BE2C (cell line): Measurements from ENCODE around the gene TMEM163.
"Not testable (repeated sequence)": the region's sequence is repeated elsewhere in the genome, so short reads cannot be mapped to it uniquely, and the experiment has no call there.

Experiments
- DNase-seq: peaks from one replicate; pipeline ENCODE4 v3.0.0-alpha.2; 2020
- H3K27me3 ChIP-seq: fragments of 250-450 bp; sonication (Bioruptor Pico); 2 replicates; pipeline ENCODE4 v1.5.1; 2020; ENCODE audit warnings: mild to moderate bottlenecking
- H3K36me3 ChIP-seq: fragments of 250-450 bp; sonication (Bioruptor Pico); 2 replicates; pipeline ENCODE4 v1.5.1; 2020; ENCODE audit warnings: mild to moderate bottlenecking
- H3K4me1 ChIP-seq: fragments of 250-450 bp; sonication (Bioruptor Pico); 2 replicates; pipeline ENCODE4 v1.5.1; 2020
- H3K4me3 ChIP-seq: 2 replicates; pipeline ENCODE4 v1.5.1; 2011; ENCODE audit warnings: low read depth, low read length
- H3K9me3 ChIP-seq: fragments of 250-450 bp; sonication (Bioruptor Pico); 2 replicates; pipeline ENCODE4 v1.5.1; 2020
- TF ChIP-seq, protein P1 (sequence below): IDR thresholded peaks from 2 replicates; pipeline ENCODE4 v1.5.1; 2012; ENCODE audit warnings: mild to moderate bottlenecking, low read depth, low read length

TMEM163 gene

DNA sequence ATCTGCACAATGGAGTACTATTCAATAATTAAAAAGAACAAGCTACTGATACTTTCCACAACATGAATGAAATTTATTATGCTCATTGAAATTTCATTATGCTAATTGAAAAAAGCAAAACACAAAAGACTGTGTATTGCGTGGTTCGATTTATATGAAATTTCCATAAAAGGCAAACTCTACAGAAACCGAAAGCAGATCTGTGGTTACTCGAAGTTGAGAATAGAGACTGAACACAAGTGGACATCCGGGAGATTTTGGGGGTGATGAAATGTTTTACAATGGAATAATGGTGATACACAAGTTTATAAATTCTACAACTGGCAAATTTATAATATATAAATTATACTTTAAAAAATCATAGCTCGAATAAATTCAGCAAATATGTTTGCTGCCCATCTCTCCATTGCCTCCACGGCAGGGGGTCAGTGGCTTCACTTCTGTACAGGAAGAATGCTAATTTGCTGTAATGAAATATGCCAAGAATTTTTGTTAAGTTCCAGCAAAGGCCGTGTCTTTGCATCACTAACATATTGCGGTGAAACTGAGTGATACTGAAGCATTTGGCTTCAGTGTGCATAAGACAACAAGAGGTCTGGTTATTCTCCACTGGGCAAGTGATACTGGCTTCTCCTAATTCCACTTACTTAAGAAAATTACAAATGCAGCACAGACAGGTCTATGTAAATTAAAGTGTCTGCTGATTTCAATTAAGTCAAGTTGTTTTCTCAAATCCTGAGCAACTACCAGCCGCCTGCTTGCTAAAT, 96.7 kb downstream of the TMEM163 start:
- DNase-seq, result no peak
- Histone ChIP-seq H3K4me1 (no peaks in the 10 kb centered on the region), H3K4me3 (no peak overlapping the region), H3K36me3 (no peaks in the 10 kb centered on the region), H3K9me3 (no peaks in the 10 kb centered on the region), H3K27me3 (no peaks in the 10 kb centered on the region)
- TF ChIP-seq, protein P1, sequence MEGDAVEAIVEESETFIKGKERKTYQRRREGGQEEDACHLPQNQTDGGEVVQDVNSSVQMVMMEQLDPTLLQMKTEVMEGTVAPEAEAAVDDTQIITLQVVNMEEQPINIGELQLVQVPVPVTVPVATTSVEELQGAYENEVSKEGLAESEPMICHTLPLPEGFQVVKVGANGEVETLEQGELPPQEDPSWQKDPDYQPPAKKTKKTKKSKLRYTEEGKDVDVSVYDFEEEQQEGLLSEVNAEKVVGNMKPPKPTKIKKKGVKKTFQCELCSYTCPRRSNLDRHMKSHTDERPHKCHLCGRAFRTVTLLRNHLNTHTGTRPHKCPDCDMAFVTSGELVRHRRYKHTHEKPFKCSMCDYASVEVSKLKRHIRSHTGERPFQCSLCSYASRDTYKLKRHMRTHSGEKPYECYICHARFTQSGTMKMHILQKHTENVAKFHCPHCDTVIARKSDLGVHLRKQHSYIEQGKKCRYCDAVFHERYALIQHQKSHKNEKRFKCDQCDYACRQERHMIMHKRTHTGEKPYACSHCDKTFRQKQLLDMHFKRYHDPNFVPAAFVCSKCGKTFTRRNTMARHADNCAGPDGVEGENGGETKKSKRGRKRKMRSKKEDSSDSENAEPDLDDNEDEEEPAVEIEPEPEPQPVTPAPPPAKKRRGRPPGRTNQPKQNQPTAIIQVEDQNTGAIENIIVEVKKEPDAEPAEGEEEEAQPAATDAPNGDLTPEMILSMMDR, result no peak

DNA sequence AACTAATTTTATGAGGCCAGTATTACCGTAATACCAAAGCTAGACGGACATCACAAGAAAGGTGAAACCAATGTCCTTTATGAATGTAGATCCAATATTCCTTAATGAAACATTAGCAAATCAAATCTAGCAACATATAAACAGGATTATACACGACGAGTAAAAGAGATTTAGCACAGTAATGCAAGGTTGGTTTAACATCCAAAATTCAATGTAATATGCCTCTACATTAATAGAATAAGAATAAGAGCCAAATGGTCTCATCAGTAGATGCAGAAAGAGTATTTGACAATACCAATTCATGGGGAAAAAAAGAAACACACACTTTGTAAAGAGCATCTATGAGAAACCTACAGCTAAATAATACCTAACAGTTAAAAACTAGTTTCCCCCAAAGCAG, 99.5 kb downstream of the TMEM163 start:
- Histone ChIP-seq H3K27me3 (no peaks in the 10 kb centered on the region), H3K36me3 (no peaks in the 10 kb centered on the region), H3K4me1 (no peaks in the 10 kb centered on the region), H3K4me3 (no peak overlapping the region), H3K9me3 (no peaks in the 10 kb centered on the region)
- DNase-seq, result no peak
- TF ChIP-seq, protein P1, result no peak

DNA sequence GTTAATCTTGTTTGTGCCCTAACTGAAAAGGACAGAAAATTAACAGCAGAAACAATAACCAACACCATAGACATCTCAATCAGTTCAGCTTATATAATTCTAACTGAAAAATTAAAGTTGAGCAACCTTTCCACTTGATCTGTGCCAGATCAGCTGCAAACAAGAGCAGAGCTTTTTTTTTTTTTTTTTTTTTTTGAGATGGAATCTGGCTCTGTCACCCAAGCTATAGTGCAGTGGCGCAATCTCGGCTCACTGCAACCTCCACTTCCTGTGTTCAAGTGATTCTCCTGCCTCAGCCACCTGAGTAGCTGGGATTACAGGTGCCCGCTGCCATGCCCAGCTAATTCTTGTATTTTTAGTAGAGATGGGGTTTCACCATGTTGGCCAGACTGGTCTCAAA, 103.3 kb downstream of the TMEM163 start:
- H3K4me3 ChIP-seq, H3K27me3 ChIP-seq, H3K9me3 ChIP-seq, DNase-seq, H3K4me1 ChIP-seq, H3K36me3 ChIP-seq: not testable (repeated sequence)

DNA sequence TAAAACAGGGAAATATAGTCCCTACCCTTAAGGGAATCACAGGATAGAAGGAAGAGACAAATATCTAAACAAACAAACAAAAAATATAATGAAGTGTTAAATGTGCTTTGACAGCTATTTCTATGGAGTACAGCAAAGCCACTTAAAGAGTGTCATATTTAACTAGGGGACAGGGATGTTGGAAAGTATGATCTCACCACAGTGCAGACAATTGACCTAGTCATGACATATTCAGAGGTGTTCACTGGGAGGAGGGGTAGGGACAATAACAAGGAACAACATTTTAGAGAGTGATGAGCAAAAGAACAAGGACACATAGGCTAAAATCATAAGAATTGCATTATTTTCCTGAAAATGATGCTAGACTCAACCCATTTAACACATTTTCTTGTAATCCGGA, 107.5 kb downstream of the TMEM163 start:
- Histone ChIP-seq H3K4me3 (no peak overlapping the region), H3K36me3 (no peaks in the 10 kb centered on the region), H3K9me3 (no peaks in the 10 kb centered on the region), H3K4me1 (no peaks in the 10 kb centered on the region), H3K27me3 (no peaks in the 10 kb centered on the region)
- TF ChIP-seq, protein P1, result no peak
- no peak for DNase-seq

DNA sequence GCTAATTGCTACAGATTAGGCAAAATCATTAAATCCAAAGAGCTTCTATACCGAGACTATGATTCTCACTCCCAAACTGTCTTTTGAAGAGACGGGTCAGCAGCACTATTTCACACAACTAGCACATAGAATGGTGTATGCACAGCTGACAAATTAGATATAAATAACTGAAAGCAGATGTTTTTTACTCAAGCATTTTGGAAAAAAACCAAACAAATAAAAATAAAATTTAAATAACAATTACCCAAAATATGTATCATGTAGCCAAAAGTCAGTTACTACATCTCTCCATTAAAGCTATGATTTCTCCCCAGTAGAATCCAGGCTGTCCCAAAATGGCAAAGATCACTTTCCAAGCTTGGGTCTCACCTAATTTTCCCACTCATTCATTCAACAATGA, 107.9 kb downstream of the TMEM163 start:
- DNase-seq, result no peak
- H3K36me3 ChIP-seq, result no peaks in the 10 kb centered on the region
- H3K9me3 ChIP-seq, result no peaks in the 10 kb centered on the region
- no peaks in the 10 kb centered on the region for H3K4me1 ChIP-seq
- H3K27me3 ChIP-seq, result no peaks in the 10 kb centered on the region
- TF ChIP-seq, protein P1, result no peak
- no peak overlapping the region for H3K4me3 ChIP-seq

DNA sequence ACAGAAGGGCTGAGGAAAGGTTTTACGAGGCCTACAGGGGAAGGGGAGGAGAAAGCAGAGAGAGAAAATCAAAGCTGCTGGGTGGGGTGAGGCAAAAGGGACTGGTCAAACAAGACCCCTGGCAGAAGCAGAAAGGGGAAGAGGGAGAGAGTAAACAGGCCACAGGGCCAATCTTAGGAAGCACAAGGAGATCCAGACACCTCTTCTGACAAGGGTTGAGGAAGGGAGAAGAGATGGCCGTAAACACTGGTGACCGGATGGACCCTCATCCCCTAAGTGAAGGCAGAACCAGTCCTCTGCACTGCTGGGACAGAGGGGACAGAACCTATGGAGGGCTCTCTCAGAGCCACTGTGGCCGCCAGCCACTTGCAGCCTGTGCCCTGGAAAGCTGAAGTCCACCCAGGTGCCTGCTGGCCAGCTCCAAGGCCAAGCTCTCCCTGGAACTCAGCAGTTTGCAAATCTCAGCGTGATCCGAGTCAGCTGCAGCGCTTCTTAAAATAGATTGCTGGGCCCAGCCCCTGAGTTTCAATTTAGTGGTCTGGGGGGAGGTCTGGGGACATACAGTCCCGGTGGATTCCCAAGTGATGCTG, 108.8 kb downstream of the TMEM163 start:
- Histone ChIP-seq H3K36me3 (no peaks in the 10 kb centered on the region), H3K4me3 (no peak overlapping the region), H3K27me3 (no peaks in the 10 kb centered on the region), H3K4me1 (no peaks in the 10 kb centered on the region), H3K9me3 (no peaks in the 10 kb centered on the region)
- DNase-seq, result no peak
- TF ChIP-seq, protein P1, result no peak
